Choroid plexus epithelial cell (primary cell): ENCODE results near the gene HOXA5.

ENCODE experiments used
- DNase-seq: peaks from one replicate; pipeline ENCODE4 v3.0.0-alpha.2; 2010; ENCODE audit warnings: low read depth
- H3K4me3 ChIP-seq: 2 replicates; pipeline ENCODE4 v1.5.1; 2011; ENCODE audit warnings: low read depth, mild to moderate bottlenecking, control low read depth, low read length, moderate library complexity
- CTCF ChIP-seq: conservative IDR thresholded peaks from 2 replicates; pipeline ENCODE4 v1.5.1; 2011; ENCODE audit warnings: low read depth, mild to moderate bottlenecking, control low read depth, inconsistent platforms, low read length, moderate library complexity

The HOXA5 gene

GRCh38 chr7:27172315-27172774 is 28.9 kb upstream of the HOXA5 start:
- no peak for DNase-seq
- TF ChIP-seq CTCF: no peak
- H3K4me3 ChIP-seq: no peak overlapping the region

GRCh38 chr7:27171637-27172314 is 28.3 kb upstream of the HOXA5 start:
- no peak overlapping the region for H3K4me3 ChIP-seq
- no peak for DNase-seq
- no peak for TF ChIP-seq CTCF

- no peak for TF ChIP-seq CTCF
- no peak for DNase-seq
- no peak overlapping the region for H3K4me3 ChIP-seq
Observed at GRCh38 chr7:27171325-27171636, 27.8 kb upstream of the HOXA5 start.

- no peak for TF ChIP-seq CTCF
- H3K4me3 ChIP-seq: no peak overlapping the region
- no peak for DNase-seq
Observed at GRCh38 chr7:27170426-27171324, 27.2 kb upstream of the HOXA5 start.

GRCh38 chr7:27169658-27170425 is 26.4 kb upstream of the HOXA5 start:
- no peak for DNase-seq
- no peak for TF ChIP-seq CTCF
- H3K4me3 ChIP-seq: no peak overlapping the region

- H3K4me3 ChIP-seq: no peak overlapping the region
Observed at GRCh38 chr7:27168265-27168947, 24.9 kb upstream of the HOXA5 start.

More at GRCh38 chr7:27168265-27168947, 24.9 kb upstream of the HOXA5 start:
- DNase-seq: no peak
- no peak for TF ChIP-seq CTCF
